GM12878 (cell line): ENCODE data around the gene P2RX6. TPM values are rescaled to one million over a fixed set of nuclear protein-coding genes. Genes with fewer than 3 reads are reported as not detected.
A peak's percentile ranks its signal among the peaks of the same experiment; 100 is the strongest.

Experiments
- ATAC-seq: fragments of 200-7000 bp; cut with Tn5 transposase; 3 replicates; pipeline ENCODE4 v1.9.1; 2020; ENCODE audit warnings: mild to moderate bottlenecking, moderate library complexity
- BruUV-seq: library from RNA; stranded (reverse); fragments of 400-500 nt; replicated peaks from 2 replicates; lab custom pipeline; 2021; lab: Mats Ljungman, UMichigan
- CTCF ChIA-PET: fragments of 300-600 bp; sonication (Branson Sonifier 250); formaldehyde crosslinking; extraction: SDS; loops from one replicate; lab custom pipeline; 2021; ENCODE audit warnings: inconsistent platforms; lab: Yijun Ruan, JAX
- POLR2A ChIA-PET: fragments of 350-600 bp; formaldehyde crosslinking; extraction: SDS; loops from one replicate; lab custom pipeline; 2021; ENCODE audit warnings: inconsistent platforms; lab: Charles Lee
- RAD21 ChIA-PET: fragments of 300-600 bp; sonication (Branson Sonifier 250); formaldehyde crosslinking; loops from one replicate; lab custom pipeline; 2023; ENCODE audit warnings: antibody characterized with exemption; ENCODE audit not compliant: unreplicated experiment; lab: Charles Lee
- SMC1A ChIA-PET: fragments of 300-600 bp; sonication (Branson Sonifier 250); formaldehyde crosslinking; loops from one replicate; lab custom pipeline; 2023; ENCODE audit not compliant: unreplicated experiment, uncharacterized antibody; lab: Charles Lee
- DNase-seq: peaks from one replicate; pipeline ENCODE4 v3.0.0-alpha.2; 2011; ENCODE audit warnings: low read depth, low spot score
- FAIRE-seq: peaks from 3 replicates; lab custom pipeline; 2011; peaks lifted over from hg19 to GRCh38; lab: Jason Lieb, UNC
- H2AFZ ChIP-seq: 2 replicates; pipeline ENCODE4 v1.6.0; 2011; ENCODE audit warnings: low read depth, low read length, control low read depth; ENCODE audit not compliant: control insufficient read depth
- H3K27ac ChIP-seq: 2 replicates; pipeline ENCODE4 v1.5.1; 2011; ENCODE audit warnings: control low read depth; ENCODE audit not compliant: control insufficient read depth, insufficient read depth
- H3K27me3 ChIP-seq, 2 experiments: replicated peaks in 1 of 2; 2 replicates each; pipeline versions ENCODE4 v1.6.0 to v1.6.1; 2011; ENCODE audit warnings: low read length in 1 of 2; ENCODE audit not compliant: control insufficient read depth in 2 of 2, insufficient read depth in 2 of 2
- H3K36me3 ChIP-seq, 2 experiments: 2 replicates each; pipeline ENCODE4 v1.5.1; 2011; ENCODE audit warnings: low read length in 1 of 2; ENCODE audit not compliant: control insufficient read depth in 2 of 2, insufficient read depth in 2 of 2
- H3K4me1 ChIP-seq: 2 replicates; pipeline ENCODE4 v1.6.1; 2011; ENCODE audit warnings: mild to moderate bottlenecking, low read length, moderate library complexity, mixed read lengths; ENCODE audit not compliant: control insufficient read depth, insufficient read depth
- H3K4me2 ChIP-seq: 2 replicates; pipeline ENCODE4 v1.6.0; 2011; ENCODE audit warnings: control low read depth; ENCODE audit not compliant: control insufficient read depth, insufficient read depth
- H3K4me3 ChIP-seq: fragments of 200-600 bp; sonication (generic); 2 replicates; pipeline ENCODE4 v1.5.1; 2016
- H3K79me2 ChIP-seq: 2 replicates; pipeline ENCODE4 v1.6.0; 2011; ENCODE audit warnings: low read length; ENCODE audit not compliant: control insufficient read depth, insufficient read depth
- H3K9ac ChIP-seq: 2 replicates; pipeline ENCODE4 v1.8.0; 2011; ENCODE audit warnings: low read length, control low read depth, mixed read lengths; ENCODE audit not compliant: control insufficient read depth, insufficient read depth
- H3K9me3 ChIP-seq: replicated peaks from 3 replicates; pipeline ENCODE4 v1.5.1; 2011; ENCODE audit warnings: mild to moderate bottlenecking, low read length; ENCODE audit not compliant: control insufficient read depth, insufficient read depth
- H4K20me1 ChIP-seq: 2 replicates; pipeline ENCODE4 v1.6.0; 2011; ENCODE audit not compliant: control insufficient read depth, insufficient read depth
- POLR2A ChIP-seq: IDR thresholded peaks from 2 replicates; pipeline ENCODE4 v1.6.1; 2011; ENCODE audit warnings: low read depth, mild to moderate bottlenecking, low read length
- TCF12 ChIP-seq: IDR thresholded peaks from 2 replicates; pipeline ENCODE4 v1.6.1; 2011; ENCODE audit warnings: low read depth, mild to moderate bottlenecking, low read length
- ZNF274 ChIP-seq: IDR thresholded peaks from one replicate; pipeline ENCODE4 v1.8.0; 2011; ENCODE audit not compliant: insufficient read length, insufficient read depth
- ZNF384 ChIP-seq: IDR thresholded peaks from 2 replicates; pipeline ENCODE4 v1.6.1; 2012; ENCODE audit warnings: low read depth, mild to moderate bottlenecking, low read length, improper control_type of control experiment, borderline replicate concordance
- WGBS: methylation state at CpG from one replicate; pipeline ENCODE4 v1.1.6; 2016; ENCODE audit warnings: low lambda C conversion rate; ENCODE audit not compliant: insufficient replicate concordance, insufficient coverage; ENCODE audit errors: missing lambda C conversion rate; 5-methylcytosine and 5-hydroxymethylcytosine counted together
- in situ Hi-C: fragments of 300-500 bp; cut with MboI; formaldehyde crosslinking; loops from 9 replicates; pipeline ENCODE4 v1.14.3; 2018; ENCODE audit warnings: mixed read lengths
- intact Hi-C: fragments of 100-400 bp; cut with micrococcal nuclease; formaldehyde crosslinking; loops from one replicate; pipeline ENCODE4 v1.14.2; 2022; ENCODE audit not compliant: unreplicated experiment
- polyA plus RNA-seq, 11 experiments: library from polyadenylated mRNA; depleted of rRNA in 4 of 11; unstranded in 6 of 11; stranded (reverse) in 5 of 11; fragments of >200 nt; fragmentation: Nextera tagmentation in 4 of 11; fragmentation: Illumina TruSeq in 1 of 11; extraction: Ambion mirVana in 4 of 11; extraction: Trizol in 1 of 11; gene quantifications; 1 replicate in 1 of 11; 2 replicates in 10 of 11; pipeline versions ENCODE4 v1.2.1 to v1.2.3, GENCODE V29; 2011 to 2016; ENCODE audit warnings: inconsistent platforms in 2 of 11, missing spikeins in 2 of 11, low read depth in 1 of 11
- total RNA-seq, 4 experiments: library from RNA; depleted of rRNA in 3 of 4; stranded (reverse); fragments of >200 nt in 3 of 4; fragmentation: Illumina TruSeq in 1 of 4; extraction: Trizol in 1 of 4; gene quantifications; 2 replicates each; pipeline versions ENCODE4 v1.2.1 to v1.2.3, GENCODE V29; 2013 to 2021
- TF ChIP-seq, protein P1 (sequence below): fragments of 450-650 bp; IDR thresholded peaks from 2 replicates; pipeline ENCODE4 v1.6.1; 2017; ENCODE audit warnings: borderline replicate concordance
- TF ChIP-seq, protein P2 (sequence below): IDR thresholded peaks from 2 replicates; pipeline ENCODE4 v1.6.1; 2012; ENCODE audit warnings: low read depth, low read length, improper control_type of control experiment

P2RX6 gene
- total and polyA plus RNA-seq, 10 of the 15 experiments (the other 5 are each of a cell fraction or from before 2014, with no cell fraction given) = 0.03 to 0.21 (median 0.07) TPM; not detected in 5

DNA sequence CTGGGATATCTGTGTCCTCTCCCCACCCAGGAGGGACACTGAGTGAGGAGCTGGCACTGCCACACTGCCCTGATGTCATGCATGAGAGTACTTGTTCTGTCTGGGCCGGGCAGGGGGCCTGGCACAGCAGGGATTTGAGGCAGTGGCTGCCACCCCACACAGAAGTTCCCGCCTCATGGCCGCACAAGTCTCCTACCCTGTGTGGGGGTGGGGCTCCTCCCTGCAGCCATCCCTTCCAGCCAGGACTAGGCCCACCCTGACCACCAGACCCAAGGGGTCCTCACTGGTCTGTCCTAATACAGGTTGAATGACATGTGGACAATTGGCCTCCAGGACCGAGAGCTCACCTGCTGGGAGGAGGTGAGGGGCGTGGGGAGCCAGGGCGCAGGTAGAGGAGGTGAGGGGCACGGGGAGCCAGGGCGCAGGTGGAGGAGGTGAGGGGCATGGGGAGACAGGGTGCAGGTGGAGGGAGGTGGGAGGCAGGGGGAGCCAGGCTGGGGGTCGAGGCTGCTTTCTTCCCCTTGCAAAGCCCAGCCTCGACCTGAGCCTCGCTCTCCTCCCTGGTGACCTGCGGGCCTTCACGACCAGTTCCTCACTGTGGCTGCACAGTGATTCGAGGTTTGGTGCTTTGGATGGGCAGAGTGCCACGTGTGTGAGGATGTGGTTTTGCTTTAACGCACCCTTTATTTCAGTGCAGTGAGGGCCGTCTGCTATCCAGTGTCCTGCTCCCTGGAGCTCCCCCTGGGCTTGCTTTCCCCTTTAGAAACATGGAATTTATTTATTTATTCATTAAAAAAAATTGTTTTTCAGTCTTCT is 25.4 kb upstream of the P2RX6 start:
- Histone ChIP-seq H3K4me3 (no peak overlapping the region), H3K27ac (no peak overlapping the region), H2AFZ (no peak overlapping the region), H3K36me3 (peaks cover 0 to 3% of the 10 kb centered on the region in 2 experiments; a peak in 2 of 4 replicates), H3K4me2 (no peak overlapping the region), H3K9me3 (no peaks in the 10 kb centered on the region), H4K20me1 (no peaks in the 10 kb centered on the region), H3K9ac (no peak overlapping the region), H3K79me2 (no peaks in the 10 kb centered on the region), H3K27me3 (no peaks in the 10 kb centered on the region), H3K4me1 (no peaks in the 10 kb centered on the region)
- ATAC-seq = no peak
- no peak for FAIRE-seq
- POLR2A ChIA-PET = interaction anchor here (1.0 kb wide), 1 partner anchor 10 kb away, joined by 3 read pairs; no protein-coding TSS in a partner anchor
- TF ChIP-seq ZNF384 = no peak
- TF ChIP-seq POLR2A = peak; percentile 33
- no peak for DNase-seq
- in situ Hi-C loops = no loop called here
- SMC1A ChIA-PET = no interaction called here
- CTCF ChIA-PET = interaction anchor here (0.5 kb wide), 1 partner anchor 1219 kb away, joined by 3 read pairs; no protein-coding TSS in a partner anchor
- BruUV-seq = no TSS peak
- intact Hi-C loops = no loop called here
- WGBS = 37% methylated on average over 12 of the region's 17 CpGs
- RAD21 ChIA-PET = no interaction called here

DNA sequence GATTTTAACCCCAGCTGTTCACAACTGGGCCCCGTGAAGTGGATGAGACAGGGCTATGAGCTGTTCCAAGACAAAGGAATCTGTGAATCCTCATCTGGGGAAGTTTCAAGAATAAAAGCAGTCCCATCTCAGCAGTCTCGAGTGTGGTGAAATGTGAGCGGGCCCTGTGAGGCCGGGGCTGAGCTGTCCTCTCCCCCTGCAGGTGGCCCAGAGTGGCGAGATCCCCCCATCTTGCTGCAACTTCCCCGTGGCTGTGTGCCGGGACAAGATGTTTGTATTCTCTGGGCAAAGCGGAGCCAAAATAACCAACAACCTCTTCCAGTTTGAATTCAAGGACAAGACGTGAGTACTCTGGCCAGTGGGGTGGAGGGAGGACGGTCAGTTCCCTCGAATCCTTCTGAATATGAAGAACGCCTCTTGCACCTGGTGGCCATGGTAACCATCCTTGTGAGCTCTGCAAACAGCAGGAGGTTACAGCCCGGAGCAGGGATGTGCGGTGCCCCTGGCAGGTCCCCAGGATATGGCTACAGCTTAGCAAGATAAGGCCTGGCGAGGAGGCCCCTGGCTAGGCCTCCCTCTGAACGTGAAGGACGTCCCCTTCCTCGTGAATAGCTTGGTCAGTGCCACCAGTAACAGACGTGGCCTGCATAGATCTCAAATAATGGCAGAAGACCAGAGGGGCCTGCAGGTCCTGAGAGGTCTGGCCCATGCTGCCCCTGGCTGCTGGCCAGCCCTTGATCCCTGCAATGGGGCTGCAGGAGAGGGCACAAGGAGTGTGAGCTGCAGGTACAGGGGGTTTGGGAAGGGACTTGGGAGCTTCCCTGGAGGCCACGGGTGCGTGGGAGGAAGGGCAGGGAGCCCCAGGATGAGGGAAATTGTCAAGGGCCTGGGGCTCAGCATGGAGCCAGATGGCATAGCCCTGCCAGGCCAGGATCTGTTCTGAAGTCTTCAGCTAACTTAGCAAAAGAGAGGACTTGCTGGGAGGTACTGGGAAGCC is 24.5 kb upstream of the P2RX6 start:
- no peak for DNase-seq
- POLR2A ChIA-PET = interaction anchor here (1.0 to 1.7 kb wide), 2 partner anchors 8 to 9 kb away, joined by 3 to 5 read pairs; partner anchors contain the start of gene LZTR1
- no peaks in the 10 kb centered on the region for H3K4me1 ChIP-seq
- H3K4me3 ChIP-seq = no peak overlapping the region
- H3K9ac ChIP-seq = no peak overlapping the region
- peaks cover 0 to 3% of the 10 kb centered on the region in 2 experiments; a peak in 2 of 4 replicates for H3K36me3 ChIP-seq
- no peaks in the 10 kb centered on the region for H3K9me3 ChIP-seq
- SMC1A ChIA-PET = no interaction called here
- BruUV-seq = no TSS peak
- CTCF ChIA-PET = no interaction called here
- no peaks in the 10 kb centered on the region for H3K27me3 ChIP-seq
- no peak for FAIRE-seq
- in situ Hi-C loops (no loop called here), intact Hi-C loops (no loop called here)
- H2AFZ ChIP-seq = no peak overlapping the region
- 83% methylated on average over 21 of the region's 21 CpGs for WGBS
- H3K4me2 ChIP-seq = no peak overlapping the region
- H3K27ac ChIP-seq = no peak overlapping the region
- H4K20me1 ChIP-seq = no peaks in the 10 kb centered on the region
- ATAC-seq = no peak
- H3K79me2 ChIP-seq = no peaks in the 10 kb centered on the region
- RAD21 ChIA-PET = no interaction called here
- TF ChIP-seq, protein P1, sequence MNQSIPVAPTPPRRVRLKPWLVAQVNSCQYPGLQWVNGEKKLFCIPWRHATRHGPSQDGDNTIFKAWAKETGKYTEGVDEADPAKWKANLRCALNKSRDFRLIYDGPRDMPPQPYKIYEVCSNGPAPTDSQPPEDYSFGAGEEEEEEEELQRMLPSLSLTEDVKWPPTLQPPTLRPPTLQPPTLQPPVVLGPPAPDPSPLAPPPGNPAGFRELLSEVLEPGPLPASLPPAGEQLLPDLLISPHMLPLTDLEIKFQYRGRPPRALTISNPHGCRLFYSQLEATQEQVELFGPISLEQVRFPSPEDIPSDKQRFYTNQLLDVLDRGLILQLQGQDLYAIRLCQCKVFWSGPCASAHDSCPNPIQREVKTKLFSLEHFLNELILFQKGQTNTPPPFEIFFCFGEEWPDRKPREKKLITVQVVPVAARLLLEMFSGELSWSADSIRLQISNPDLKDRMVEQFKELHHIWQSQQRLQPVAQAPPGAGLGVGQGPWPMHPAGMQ = no peak
- TF ChIP-seq, protein P2, sequence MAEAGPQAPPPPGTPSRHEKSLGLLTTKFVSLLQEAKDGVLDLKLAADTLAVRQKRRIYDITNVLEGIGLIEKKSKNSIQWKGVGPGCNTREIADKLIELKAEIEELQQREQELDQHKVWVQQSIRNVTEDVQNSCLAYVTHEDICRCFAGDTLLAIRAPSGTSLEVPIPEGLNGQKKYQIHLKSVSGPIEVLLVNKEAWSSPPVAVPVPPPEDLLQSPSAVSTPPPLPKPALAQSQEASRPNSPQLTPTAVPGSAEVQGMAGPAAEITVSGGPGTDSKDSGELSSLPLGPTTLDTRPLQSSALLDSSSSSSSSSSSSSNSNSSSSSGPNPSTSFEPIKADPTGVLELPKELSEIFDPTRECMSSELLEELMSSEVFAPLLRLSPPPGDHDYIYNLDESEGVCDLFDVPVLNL = no peak
- no peak for TF ChIP-seq ZNF274
- no peak for TF ChIP-seq TCF12
